CD8-positive, alpha-beta memory T cell (primary cell): ENCODE data around the gene LAMA2. TPM values are rescaled to one million over a fixed set of nuclear protein-coding genes. Genes with fewer than 3 reads are reported as not detected.
"Not testable (repeated sequence)": the region's sequence is repeated elsewhere in the genome, so short reads cannot be mapped to it uniquely, and the experiment has no call there.

ENCODE experiments used
- CTCF ChIA-PET: fragments of 350-600 bp; sonication (Branson Sonifier 250); formaldehyde crosslinking; loops from one replicate; lab custom pipeline; 2021; ENCODE audit warnings: antibody characterized with exemption; lab: Charles Lee
- POLR2A ChIA-PET: fragments of 350-600 bp; sonication (Branson Sonifier 250); formaldehyde crosslinking; loops from one replicate; lab custom pipeline; 2021; ENCODE audit warnings: antibody characterized with exemption; lab: Charles Lee
- DNase-seq, 5 donors: peaks; one replicate each; pipeline versions ENCODE4 v3.0.0 to v3.0.0-alpha.2; 2020 to 2022; ENCODE audit warnings: mixed read lengths in 1 of 5
- H3K27ac ChIP-seq: one replicate; pipeline ENCODE4 v1.7.0; 2013; ENCODE audit warnings: low read depth, mild to moderate bottlenecking, low read length, moderate library complexity
- H3K27me3 ChIP-seq: 2 replicates; pipeline ENCODE4 v1.7.0; 2013; ENCODE audit warnings: low read length, mild to moderate bottlenecking; ENCODE audit not compliant: insufficient read depth, poor library complexity, severe bottlenecking
- H3K36me3 ChIP-seq: 2 replicates; pipeline ENCODE4 v1.7.0; 2013; ENCODE audit warnings: mild to moderate bottlenecking, low read length, moderate library complexity; ENCODE audit not compliant: insufficient read depth
- H3K4me1 ChIP-seq: 2 replicates; pipeline ENCODE4 v1.7.0; 2013; ENCODE audit warnings: mild to moderate bottlenecking, low read length, moderate library complexity; ENCODE audit not compliant: insufficient read depth
- H3K4me3 ChIP-seq: 2 replicates; pipeline ENCODE4 v1.7.0; 2013; ENCODE audit warnings: mild to moderate bottlenecking, low read length
- H3K9me3 ChIP-seq: 2 replicates; pipeline ENCODE4 v1.7.0; 2013; ENCODE audit warnings: mild to moderate bottlenecking, low read length
- H3K27ac Mint-ChIP-seq, 8 donors: one replicate each; pipeline ENCODE4 v1.8.0; 2020 to 2021; ENCODE audit warnings: mixed read lengths in 8 of 8, mild to moderate bottlenecking in 6 of 8, inconsistent platforms in 3 of 8, moderate library complexity in 3 of 8
- H3K27me3 Mint-ChIP-seq, 2 donors: one replicate each; pipeline ENCODE4 v1.8.0; 2020 to 2021; ENCODE audit warnings: mixed read lengths in 2 of 2, mild to moderate bottlenecking in 1 of 2, moderate library complexity in 1 of 2
- H3K36me3 Mint-ChIP-seq, 3 donors: one replicate each; pipeline ENCODE4 v1.8.0; 2020 to 2021; ENCODE audit warnings: mixed read lengths in 3 of 3, inconsistent platforms in 1 of 3, mild to moderate bottlenecking in 1 of 3
- H3K4me1 Mint-ChIP-seq, 3 donors: one replicate each; pipeline ENCODE4 v1.8.0; 2020 to 2021; ENCODE audit warnings: mixed read lengths in 3 of 3, inconsistent platforms in 1 of 3, mild to moderate bottlenecking in 1 of 3
- H3K4me3 Mint-ChIP-seq, 7 donors: one replicate each; pipeline ENCODE4 v1.8.0; 2020 to 2021; ENCODE audit warnings: mixed read lengths in 7 of 7, mild to moderate bottlenecking in 6 of 7, moderate library complexity in 4 of 7, inconsistent platforms in 2 of 7
- H3K9me3 Mint-ChIP-seq, 5 donors: one replicate each; pipeline ENCODE4 v1.8.0; 2020 to 2022; ENCODE audit warnings: mixed read lengths in 5 of 5, mild to moderate bottlenecking in 3 of 5, moderate library complexity in 2 of 5, inconsistent platforms in 1 of 5
- polyA plus RNA-seq: library from polyadenylated mRNA; unstranded; fragments of 300-500 nt; fragmentation: Illumina TruSeq; gene quantifications from one replicate; pipeline ENCODE4 v1.2.3, GENCODE V29; 2021
- total RNA-seq, 2 experiments: library from RNA; stranded (reverse); gene quantifications; one replicate each; pipeline ENCODE4 v1.2.3, GENCODE V29; 2021

The LAMA2 gene
- total and polyA plus RNA-seq, 3 experiments from 2014 or later, result 0.09 to 0.96 (median 0.45) TPM

GRCh38 chr6:129033180-129033579, 150.2 kb downstream of the LAMA2 start:
- H3K36me3 Mint-ChIP-seq, result no peaks in the 10 kb centered on the region
- Histone ChIP-seq H3K9me3 (no peaks in the 10 kb centered on the region), H3K4me1 (no peaks in the 10 kb centered on the region), H3K4me3 (no peak overlapping the region), H3K27me3 (no peaks in the 10 kb centered on the region), H3K36me3 (no peaks in the 10 kb centered on the region), H3K27ac (no peak overlapping the region)
- no peak overlapping the region for H3K27ac Mint-ChIP-seq
- no peaks in the 10 kb centered on the region for H3K4me1 Mint-ChIP-seq
- no peak overlapping the region for H3K4me3 Mint-ChIP-seq
- H3K27me3 Mint-ChIP-seq, result no peaks in the 10 kb centered on the region
- CTCF ChIA-PET, result no interaction called here
- no peaks in the 10 kb centered on the region for H3K9me3 Mint-ChIP-seq
- DNase-seq, result no peak
- POLR2A ChIA-PET, result no interaction called here

GRCh38 chr6:129033581-129033980, 150.6 kb downstream of the LAMA2 start:
- no peaks in the 10 kb centered on the region for H3K4me1 ChIP-seq
- Mint-ChIP-seq H3K27me3 (no peaks in the 10 kb centered on the region), H3K27ac (no peak overlapping the region), H3K9me3 (no peaks in the 10 kb centered on the region), H3K4me1 (no peaks in the 10 kb centered on the region), H3K4me3 (no peak overlapping the region), H3K36me3 (no peaks in the 10 kb centered on the region)
- POLR2A ChIA-PET, result no interaction called here
- no peaks in the 10 kb centered on the region for H3K27me3 ChIP-seq
- no peak for DNase-seq
- CTCF ChIA-PET, result no interaction called here
- no peaks in the 10 kb centered on the region for H3K36me3 ChIP-seq
- no peak overlapping the region for H3K27ac ChIP-seq
- no peaks in the 10 kb centered on the region for H3K9me3 ChIP-seq
- no peak overlapping the region for H3K4me3 ChIP-seq

GRCh38 chr6:129041563-129041962, 158.6 kb downstream of the LAMA2 start:
- Mint-ChIP-seq H3K27me3 (no peaks in the 10 kb centered on the region), H3K4me3 (no peak overlapping the region), H3K27ac (no peak overlapping the region), H3K4me1 (no peaks in the 10 kb centered on the region), H3K9me3 (peaks cover 5 to 10% (median 7%) of the 10 kb centered on the region in 5 donors), H3K36me3 (no peaks in the 10 kb centered on the region)
- H3K9me3 ChIP-seq, result no peaks in the 10 kb centered on the region
- H3K4me1 ChIP-seq, result no peaks in the 10 kb centered on the region
- no peak for DNase-seq
- no peaks in the 10 kb centered on the region for H3K27me3 ChIP-seq
- no peak overlapping the region for H3K4me3 ChIP-seq
- no peak overlapping the region for H3K27ac ChIP-seq
- CTCF ChIA-PET, result no interaction called here
- H3K36me3 ChIP-seq, result no peaks in the 10 kb centered on the region
- POLR2A ChIA-PET, result no interaction called here

GRCh38 chr6:129046526-129046925, 163.6 kb downstream of the LAMA2 start:
- Mint-ChIP-seq H3K27ac (no peak overlapping the region), H3K36me3 (no peaks in the 10 kb centered on the region), H3K4me1 (no peaks in the 10 kb centered on the region), H3K4me3 (no peak overlapping the region), H3K9me3 (peaks cover 5 to 11% (median 6%) of the 10 kb centered on the region in 5 donors), H3K27me3 (no peaks in the 10 kb centered on the region)
- Histone ChIP-seq H3K27ac (no peak overlapping the region), H3K4me3 (no peak overlapping the region), H3K4me1 (no peaks in the 10 kb centered on the region), H3K9me3 (no peaks in the 10 kb centered on the region), H3K36me3 (no peaks in the 10 kb centered on the region), H3K27me3 (no peaks in the 10 kb centered on the region)
- CTCF ChIA-PET, result no interaction called here
- POLR2A ChIA-PET, result no interaction called here
- no peak for DNase-seq

- CTCF ChIA-PET, result no interaction called here
- Histone ChIP-seq H3K27me3 (no peaks in the 10 kb centered on the region), H3K27ac (no peak overlapping the region), H3K9me3 (no peaks in the 10 kb centered on the region), H3K4me1 (no peaks in the 10 kb centered on the region), H3K36me3 (no peaks in the 10 kb centered on the region), H3K4me3 (no peak overlapping the region)
- POLR2A ChIA-PET, result no interaction called here
- Mint-ChIP-seq H3K4me3 (no peak overlapping the region), H3K9me3 (peaks cover 3 to 8% (median 5%) of the 10 kb centered on the region in 5 donors), H3K4me1 (no peaks in the 10 kb centered on the region), H3K36me3 (no peaks in the 10 kb centered on the region), H3K27ac (no peak overlapping the region), H3K27me3 (no peaks in the 10 kb centered on the region)
- DNase-seq, result no peak
Measured at GRCh38 chr6:129047834-129048233, 164.9 kb downstream of the LAMA2 start.

- no peak overlapping the region for H3K4me3 ChIP-seq
- no peaks in the 10 kb centered on the region for H3K36me3 Mint-ChIP-seq
- DNase-seq, result no peak
- no peaks in the 10 kb centered on the region for H3K9me3 ChIP-seq
- no peak overlapping the region for H3K27ac ChIP-seq
- H3K4me1 Mint-ChIP-seq, result no peaks in the 10 kb centered on the region
- H3K36me3 ChIP-seq, result no peaks in the 10 kb centered on the region
- ChIA-PET CTCF (no interaction called here), POLR2A (no interaction called here)
- peaks cover 0 to 3% of the 10 kb centered on the region in 2 donors for H3K27me3 Mint-ChIP-seq
- H3K4me1 ChIP-seq, result no peaks in the 10 kb centered on the region
- no peaks in the 10 kb centered on the region for H3K27me3 ChIP-seq
- no peak overlapping the region for H3K4me3 Mint-ChIP-seq
- H3K27ac Mint-ChIP-seq, result no peak overlapping the region
- peaks cover 0 to 3% (median 0%) of the 10 kb centered on the region in 5 donors for H3K9me3 Mint-ChIP-seq
Measured at GRCh38 chr6:129050086-129050485, 167.1 kb downstream of the LAMA2 start.

GRCh38 chr6:129053143-129053542, 170.2 kb downstream of the LAMA2 start:
- H3K27ac Mint-ChIP-seq, H3K27me3 ChIP-seq, DNase-seq, H3K4me3 Mint-ChIP-seq, H3K36me3 Mint-ChIP-seq, H3K9me3 ChIP-seq, H3K4me1 ChIP-seq, H3K4me1 Mint-ChIP-seq, H3K36me3 ChIP-seq, H3K4me3 ChIP-seq, POLR2A ChIA-PET, H3K27me3 Mint-ChIP-seq, H3K27ac ChIP-seq, H3K9me3 Mint-ChIP-seq, CTCF ChIA-PET: not testable (repeated sequence)

- H3K4me3 Mint-ChIP-seq, result no peak overlapping the region
- Histone ChIP-seq H3K27ac (no peak overlapping the region), H3K36me3 (no peaks in the 10 kb centered on the region), H3K4me3 (no peak overlapping the region), H3K4me1 (no peaks in the 10 kb centered on the region), H3K27me3 (no peaks in the 10 kb centered on the region), H3K9me3 (no peaks in the 10 kb centered on the region)
- no peak overlapping the region for H3K27ac Mint-ChIP-seq
- H3K27me3 Mint-ChIP-seq, result peaks cover 0 to 3% of the 10 kb centered on the region in 2 donors
- DNase-seq, result no peak
- peaks cover 0 to 3% (median 0%) of the 10 kb centered on the region in 5 donors for H3K9me3 Mint-ChIP-seq
- CTCF ChIA-PET, result no interaction called here
- H3K36me3 Mint-ChIP-seq, result no peaks in the 10 kb centered on the region
- no peaks in the 10 kb centered on the region for H3K4me1 Mint-ChIP-seq
- POLR2A ChIA-PET, result no interaction called here
Measured at GRCh38 chr6:129055796-129056195, 172.9 kb downstream of the LAMA2 start.

GRCh38 chr6:129059650-129060049, 176.7 kb downstream of the LAMA2 start:
- Mint-ChIP-seq H3K4me3 (no peak overlapping the region), H3K27ac (no peak overlapping the region), H3K4me1 (no peaks in the 10 kb centered on the region), H3K36me3 (no peaks in the 10 kb centered on the region), H3K27me3 (no peaks in the 10 kb centered on the region), H3K9me3 (no peaks in the 10 kb centered on the region)
- H3K4me1 ChIP-seq, result no peaks in the 10 kb centered on the region
- POLR2A ChIA-PET, result no interaction called here
- H3K36me3 ChIP-seq, result no peaks in the 10 kb centered on the region
- no peaks in the 10 kb centered on the region for H3K27me3 ChIP-seq
- CTCF ChIA-PET, result no interaction called here
- no peaks in the 10 kb centered on the region for H3K9me3 ChIP-seq
- H3K27ac ChIP-seq, result no peak overlapping the region
- no peak overlapping the region for H3K4me3 ChIP-seq
- DNase-seq, result no peak
